Smooth muscle cell of bladder (primary cell): ENCODE results near the gene PRODH. TPM values are rescaled to one million over a fixed set of nuclear protein-coding genes. Genes with fewer than 3 reads are reported as not detected.

Experiments
- total RNA-seq: library from RNA; depleted of rRNA; stranded (reverse); fragments of >200 nt; gene quantifications from 2 replicates; pipeline ENCODE4 v1.2.3, GENCODE V29; 2014

The PRODH gene, protein sequence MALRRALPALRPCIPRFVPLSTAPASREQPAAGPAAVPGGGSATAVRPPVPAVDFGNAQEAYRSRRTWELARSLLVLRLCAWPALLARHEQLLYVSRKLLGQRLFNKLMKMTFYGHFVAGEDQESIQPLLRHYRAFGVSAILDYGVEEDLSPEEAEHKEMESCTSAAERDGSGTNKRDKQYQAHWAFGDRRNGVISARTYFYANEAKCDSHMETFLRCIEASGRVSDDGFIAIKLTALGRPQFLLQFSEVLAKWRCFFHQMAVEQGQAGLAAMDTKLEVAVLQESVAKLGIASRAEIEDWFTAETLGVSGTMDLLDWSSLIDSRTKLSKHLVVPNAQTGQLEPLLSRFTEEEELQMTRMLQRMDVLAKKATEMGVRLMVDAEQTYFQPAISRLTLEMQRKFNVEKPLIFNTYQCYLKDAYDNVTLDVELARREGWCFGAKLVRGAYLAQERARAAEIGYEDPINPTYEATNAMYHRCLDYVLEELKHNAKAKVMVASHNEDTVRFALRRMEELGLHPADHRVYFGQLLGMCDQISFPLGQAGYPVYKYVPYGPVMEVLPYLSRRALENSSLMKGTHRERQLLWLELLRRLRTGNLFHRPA
- total RNA-seq: under 0.01 and 0.18 TPM in 2 replicates

GRCh38 chr22:18935889-18936529 is at the start of gene PRODH:
TSS of gene PRODH (minus strand) at chr22:18936293. CDS start at chr22:18936287, 6 bp downstream.

GRCh38 chr22:18905540-18906409 is 30.3 kb downstream of the PRODH start, which contains the start of gene DGCR6:
TSS of gene DGCR6 (plus strand) at chr22:18906320. CDS start at chr22:18906375, 55 bp downstream.

Other genes starting within 250 kb of the PRODH start
- 0.71 and 1.3 TPM in 2 replicates for gene DGCR6, start 30.0 kb downstream of the PRODH start, total RNA-seq
- gene DGCR2, start 186.1 kb upstream of the PRODH start, total RNA-seq: 35.1 and 44.9 TPM in 2 replicates
- gene TSSK2, start 195.0 kb upstream of the PRODH start, total RNA-seq: not detected in 2 replicates
- 5.8 and 6.3 TPM in 2 replicates for gene ESS2, start 208.4 kb upstream of the PRODH start, total RNA-seq
- gene GSC2, start 214.0 kb upstream of the PRODH start, total RNA-seq: not detected in 2 replicates
- 85.5 and 94.9 TPM in 2 replicates for gene SLC25A1, start 242.4 kb upstream of the PRODH start, total RNA-seq